GOT3 (cell line): Measurements from ENCODE around the gene MCCD1.

Experiments used
- DNase-seq: peaks from one replicate; lab custom pipeline; 2025; ENCODE audit warnings: mixed read lengths; lab: John Stamatoyannopoulos, UW

MCCD1 gene

DNA sequence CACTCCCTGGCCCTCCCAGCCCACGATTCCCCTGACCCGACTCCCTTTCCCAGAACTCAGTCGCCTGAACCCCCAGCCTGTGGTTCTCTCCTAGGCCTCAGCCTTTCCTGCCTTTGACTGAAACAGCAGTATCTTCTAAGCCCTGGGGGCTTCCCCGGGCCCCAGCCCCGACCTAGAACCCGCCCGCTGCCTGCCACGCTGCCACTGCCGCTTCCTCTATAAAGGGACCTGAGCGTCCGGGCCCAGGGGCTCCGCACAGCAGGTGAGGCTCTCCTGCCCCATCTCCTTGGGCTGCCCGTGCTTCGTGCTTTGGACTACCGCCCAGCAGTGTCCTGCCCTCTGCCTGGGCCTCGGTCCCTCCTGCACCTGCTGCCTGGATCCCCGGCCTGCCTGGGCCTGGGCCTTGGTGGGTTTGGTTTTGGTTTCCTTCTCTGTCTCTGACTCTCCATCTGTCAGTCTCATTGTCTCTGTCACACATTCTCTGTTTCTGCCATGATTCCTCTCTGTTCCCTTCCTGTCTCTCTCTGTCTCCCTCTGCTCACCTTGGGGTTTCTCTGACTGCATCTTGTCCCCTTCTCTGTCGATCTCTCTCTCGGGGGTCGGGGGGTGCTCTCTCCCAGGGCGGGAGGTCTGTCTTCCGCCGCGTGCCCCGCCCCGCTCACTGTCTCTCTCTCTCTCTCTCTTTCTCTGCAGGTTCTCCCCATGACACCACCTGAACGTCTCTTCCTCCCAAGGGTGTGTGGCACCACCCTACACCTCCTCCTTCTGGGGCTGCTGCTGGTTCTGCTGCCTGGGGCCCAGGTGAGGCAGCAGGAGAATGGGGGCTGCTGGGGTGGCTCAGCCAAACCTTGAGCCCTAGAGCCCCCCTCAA, 43.5 kb downstream of the MCCD1 start, which contains the start of gene LTA:
TSS of gene LTA (plus strand) at position 249 of the 871 bp plus-strand sequence. CDS start at position 703, 454 bp downstream.
- DNase-seq = no peak

DNA sequence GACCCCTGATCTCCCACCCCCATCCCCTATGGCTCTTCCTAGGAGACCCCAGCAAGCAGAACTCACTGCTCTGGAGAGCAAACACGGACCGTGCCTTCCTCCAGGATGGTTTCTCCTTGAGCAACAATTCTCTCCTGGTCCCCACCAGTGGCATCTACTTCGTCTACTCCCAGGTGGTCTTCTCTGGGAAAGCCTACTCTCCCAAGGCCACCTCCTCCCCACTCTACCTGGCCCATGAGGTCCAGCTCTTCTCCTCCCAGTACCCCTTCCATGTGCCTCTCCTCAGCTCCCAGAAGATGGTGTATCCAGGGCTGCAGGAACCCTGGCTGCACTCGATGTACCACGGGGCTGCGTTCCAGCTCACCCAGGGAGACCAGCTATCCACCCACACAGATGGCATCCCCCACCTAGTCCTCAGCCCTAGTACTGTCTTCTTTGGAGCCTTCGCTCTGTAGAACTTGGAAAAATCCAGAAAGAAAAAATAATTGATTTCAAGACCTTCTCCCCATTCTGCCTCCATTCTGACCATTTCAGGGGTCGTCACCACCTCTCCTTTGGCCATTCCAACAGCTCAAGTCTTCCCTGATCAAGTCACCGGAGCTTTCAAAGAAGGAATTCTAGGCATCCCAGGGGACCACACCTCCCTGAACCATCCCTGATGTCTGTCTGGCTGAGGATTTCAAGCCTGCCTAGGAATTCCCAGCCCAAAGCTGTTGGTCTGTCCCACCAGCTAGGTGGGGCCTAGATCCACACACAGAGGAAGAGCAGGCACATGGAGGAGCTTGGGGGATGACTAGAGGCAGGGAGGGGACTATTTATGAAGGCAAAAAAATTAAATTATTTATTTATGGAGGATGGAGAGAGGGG, 44.7 kb downstream of the MCCD1 start:
- no peak for DNase-seq

DNA sequence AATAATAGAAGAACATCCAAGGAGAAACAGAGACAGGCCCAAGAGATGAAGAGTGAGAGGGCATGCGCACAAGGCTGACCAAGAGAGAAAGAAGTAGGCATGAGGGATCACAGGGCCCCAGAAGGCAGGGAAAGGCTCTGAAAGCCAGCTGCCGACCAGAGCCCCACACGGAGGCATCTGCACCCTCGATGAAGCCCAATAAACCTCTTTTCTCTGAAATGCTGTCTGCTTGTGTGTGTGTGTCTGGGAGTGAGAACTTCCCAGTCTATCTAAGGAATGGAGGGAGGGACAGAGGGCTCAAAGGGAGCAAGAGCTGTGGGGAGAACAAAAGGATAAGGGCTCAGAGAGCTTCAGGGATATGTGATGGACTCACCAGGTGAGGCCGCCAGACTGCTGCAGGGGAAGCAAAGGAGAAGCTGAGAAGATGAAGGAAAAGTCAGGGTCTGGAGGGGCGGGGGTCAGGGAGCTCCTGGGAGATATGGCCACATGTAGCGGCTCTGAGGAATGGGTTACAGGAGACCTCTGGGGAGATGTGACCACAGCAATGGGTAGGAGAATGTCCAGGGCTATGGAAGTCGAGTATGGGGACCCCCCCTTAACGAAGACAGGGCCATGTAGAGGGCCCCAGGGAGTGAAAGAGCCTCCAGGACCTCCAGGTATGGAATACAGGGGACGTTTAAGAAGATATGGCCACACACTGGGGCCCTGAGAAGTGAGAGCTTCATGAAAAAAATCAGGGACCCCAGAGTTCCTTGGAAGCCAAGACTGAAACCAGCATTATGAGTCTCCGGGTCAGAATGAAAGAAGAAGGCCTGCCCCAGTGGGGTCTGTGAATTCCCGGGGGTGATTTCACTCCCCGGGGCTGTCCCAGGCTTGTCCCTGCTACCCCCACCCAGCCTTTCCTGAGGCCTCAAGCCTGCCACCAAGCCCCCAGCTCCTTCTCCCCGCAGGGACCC, 45.6 kb downstream of the MCCD1 start:
- DNase-seq = no peak

DNA sequence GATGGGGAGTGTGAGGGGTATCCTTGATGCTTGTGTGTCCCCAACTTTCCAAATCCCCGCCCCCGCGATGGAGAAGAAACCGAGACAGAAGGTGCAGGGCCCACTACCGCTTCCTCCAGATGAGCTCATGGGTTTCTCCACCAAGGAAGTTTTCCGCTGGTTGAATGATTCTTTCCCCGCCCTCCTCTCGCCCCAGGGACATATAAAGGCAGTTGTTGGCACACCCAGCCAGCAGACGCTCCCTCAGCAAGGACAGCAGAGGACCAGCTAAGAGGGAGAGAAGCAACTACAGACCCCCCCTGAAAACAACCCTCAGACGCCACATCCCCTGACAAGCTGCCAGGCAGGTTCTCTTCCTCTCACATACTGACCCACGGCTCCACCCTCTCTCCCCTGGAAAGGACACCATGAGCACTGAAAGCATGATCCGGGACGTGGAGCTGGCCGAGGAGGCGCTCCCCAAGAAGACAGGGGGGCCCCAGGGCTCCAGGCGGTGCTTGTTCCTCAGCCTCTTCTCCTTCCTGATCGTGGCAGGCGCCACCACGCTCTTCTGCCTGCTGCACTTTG, 46.7 kb downstream of the MCCD1 start, which contains the start of gene TNF:
TSS of gene TNF (plus strand) at position 231 of the 567 bp plus-strand sequence. CDS start at position 408, 177 bp downstream.
- no peak for DNase-seq

DNA sequence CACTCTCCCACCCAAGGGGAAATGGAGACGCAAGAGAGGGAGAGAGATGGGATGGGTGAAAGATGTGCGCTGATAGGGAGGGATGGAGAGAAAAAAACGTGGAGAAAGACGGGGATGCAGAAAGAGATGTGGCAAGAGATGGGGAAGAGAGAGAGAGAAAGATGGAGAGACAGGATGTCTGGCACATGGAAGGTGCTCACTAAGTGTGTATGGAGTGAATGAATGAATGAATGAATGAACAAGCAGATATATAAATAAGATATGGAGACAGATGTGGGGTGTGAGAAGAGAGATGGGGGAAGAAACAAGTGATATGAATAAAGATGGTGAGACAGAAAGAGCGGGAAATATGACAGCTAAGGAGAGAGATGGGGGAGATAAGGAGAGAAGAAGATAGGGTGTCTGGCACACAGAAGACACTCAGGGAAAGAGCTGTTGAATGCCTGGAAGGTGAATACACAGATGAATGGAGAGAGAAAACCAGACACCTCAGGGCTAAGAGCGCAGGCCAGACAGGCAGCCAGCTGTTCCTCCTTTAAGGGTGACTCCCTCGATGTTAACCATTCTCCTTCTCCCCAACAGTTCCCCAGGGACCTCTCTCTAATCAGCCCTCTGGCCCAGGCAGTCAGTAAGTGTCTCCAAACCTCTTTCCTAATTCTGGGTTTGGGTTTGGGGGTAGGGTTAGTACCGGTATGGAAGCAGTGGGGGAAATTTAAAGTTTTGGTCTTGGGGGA, 47.4 kb downstream of the MCCD1 start:
- no peak for DNase-seq

DNA sequence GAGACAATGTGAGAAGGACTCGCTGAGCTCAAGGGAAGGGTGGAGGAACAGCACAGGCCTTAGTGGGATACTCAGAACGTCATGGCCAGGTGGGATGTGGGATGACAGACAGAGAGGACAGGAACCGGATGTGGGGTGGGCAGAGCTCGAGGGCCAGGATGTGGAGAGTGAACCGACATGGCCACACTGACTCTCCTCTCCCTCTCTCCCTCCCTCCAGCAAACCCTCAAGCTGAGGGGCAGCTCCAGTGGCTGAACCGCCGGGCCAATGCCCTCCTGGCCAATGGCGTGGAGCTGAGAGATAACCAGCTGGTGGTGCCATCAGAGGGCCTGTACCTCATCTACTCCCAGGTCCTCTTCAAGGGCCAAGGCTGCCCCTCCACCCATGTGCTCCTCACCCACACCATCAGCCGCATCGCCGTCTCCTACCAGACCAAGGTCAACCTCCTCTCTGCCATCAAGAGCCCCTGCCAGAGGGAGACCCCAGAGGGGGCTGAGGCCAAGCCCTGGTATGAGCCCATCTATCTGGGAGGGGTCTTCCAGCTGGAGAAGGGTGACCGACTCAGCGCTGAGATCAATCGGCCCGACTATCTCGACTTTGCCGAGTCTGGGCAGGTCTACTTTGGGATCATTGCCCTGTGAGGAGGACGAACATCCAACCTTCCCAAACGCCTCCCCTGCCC, 48.3 kb downstream of the MCCD1 start:
- DNase-seq = no peak

DNA sequence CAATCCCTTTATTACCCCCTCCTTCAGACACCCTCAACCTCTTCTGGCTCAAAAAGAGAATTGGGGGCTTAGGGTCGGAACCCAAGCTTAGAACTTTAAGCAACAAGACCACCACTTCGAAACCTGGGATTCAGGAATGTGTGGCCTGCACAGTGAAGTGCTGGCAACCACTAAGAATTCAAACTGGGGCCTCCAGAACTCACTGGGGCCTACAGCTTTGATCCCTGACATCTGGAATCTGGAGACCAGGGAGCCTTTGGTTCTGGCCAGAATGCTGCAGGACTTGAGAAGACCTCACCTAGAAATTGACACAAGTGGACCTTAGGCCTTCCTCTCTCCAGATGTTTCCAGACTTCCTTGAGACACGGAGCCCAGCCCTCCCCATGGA, 48.8 kb downstream of the MCCD1 start:
- no peak for DNase-seq

DNA sequence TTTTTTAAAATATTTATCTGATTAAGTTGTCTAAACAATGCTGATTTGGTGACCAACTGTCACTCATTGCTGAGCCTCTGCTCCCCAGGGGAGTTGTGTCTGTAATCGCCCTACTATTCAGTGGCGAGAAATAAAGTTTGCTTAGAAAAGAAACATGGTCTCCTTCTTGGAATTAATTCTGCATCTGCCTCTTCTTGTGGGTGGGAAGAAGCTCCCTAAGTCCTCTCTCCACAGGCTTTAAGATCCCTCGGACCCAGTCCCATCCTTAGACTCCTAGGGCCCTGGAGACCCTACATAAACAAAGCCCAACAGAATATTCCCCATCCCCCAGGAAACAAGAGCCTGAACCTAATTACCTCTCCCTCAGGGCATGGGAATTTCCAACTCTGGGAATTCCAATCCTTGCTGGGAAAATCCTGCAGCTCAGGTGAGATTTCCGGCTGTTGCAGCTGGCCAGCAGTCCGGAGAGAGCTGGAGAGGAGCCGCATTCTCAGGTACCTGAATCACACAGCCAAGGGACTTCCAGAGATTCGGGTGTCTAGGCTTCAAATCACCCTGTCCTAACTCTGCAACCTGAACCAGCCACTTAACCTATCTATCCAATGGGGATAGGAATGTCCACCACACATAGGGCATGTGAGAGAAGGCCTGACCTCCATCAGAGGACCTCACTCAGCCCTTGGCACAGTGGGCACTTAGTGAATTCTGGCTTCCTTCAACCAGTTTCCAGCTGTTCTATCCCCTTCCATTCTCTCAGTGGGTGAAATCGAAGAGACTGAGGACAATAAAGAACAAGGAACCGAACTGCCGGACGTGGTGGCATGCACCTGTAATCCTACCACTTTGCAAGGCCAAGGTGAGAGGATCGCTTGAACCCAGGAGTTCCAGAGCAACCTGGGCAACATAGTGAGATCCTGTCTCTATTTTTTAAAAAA, 49.7 kb downstream of the MCCD1 start:
- no peak for DNase-seq

DNA sequence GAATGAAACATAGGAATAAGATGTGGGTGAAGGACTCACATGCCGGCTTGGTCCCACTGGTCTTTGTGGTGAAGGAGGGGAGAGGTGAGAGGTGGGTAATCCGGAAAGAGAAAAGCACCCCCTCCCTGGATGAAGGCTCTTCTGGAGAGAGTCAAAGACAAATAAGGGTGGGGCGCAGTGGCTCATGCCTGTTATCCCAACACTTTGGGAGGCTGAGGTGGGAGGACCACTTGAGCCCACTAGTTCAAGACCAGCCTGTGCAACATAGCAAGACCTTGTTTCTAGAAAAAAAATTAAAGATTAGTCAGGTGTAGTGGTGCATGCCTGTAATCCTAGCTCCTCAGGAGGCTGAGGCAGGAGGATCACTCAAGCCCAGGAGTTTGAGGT, 50.4 kb downstream of the MCCD1 start:
- no peak for DNase-seq
